Ureter (tissue), 1 donor: Measurements from ENCODE around the gene MAN1A1. TPM values are rescaled to one million over a fixed set of nuclear protein-coding genes. Genes with fewer than 3 reads are reported as not detected.

Experiments
- DNase-seq: peaks from one replicate; pipeline ENCODE4 v3.0.0-alpha.2; 2020; ENCODE audit warnings: low spot score
- total RNA-seq: library from RNA; stranded (reverse); gene quantifications from one replicate; pipeline ENCODE4 v1.2.4, GENCODE V29; 2023
- donor health status: DM: yes; HTN: yes; CAD: no.

MAN1A1 gene
- total RNA-seq, 1 donor from 2014 or later = 56.8 TPM

- DNase-seq = no peak
These were observed 23.8 kb downstream of the MAN1A1 start for GRCh38 chr6:119325559-119326265.

- no peak for DNase-seq
These were observed 24.8 kb downstream of the MAN1A1 start for GRCh38 chr6:119324718-119325117.

GRCh38 chr6:119323931-119324330 lies 25.6 kb downstream of the MAN1A1 start:
- DNase-seq = no peak

GRCh38 chr6:119323478-119323877 lies 26.1 kb downstream of the MAN1A1 start:
- no peak for DNase-seq

- DNase-seq = no peak
These were observed 26.7 kb downstream of the MAN1A1 start for GRCh38 chr6:119322715-119323350.

GRCh38 chr6:119322034-119322433 lies 27.5 kb downstream of the MAN1A1 start:
- DNase-seq = no peak

GRCh38 chr6:119319694-119320093 lies 29.9 kb downstream of the MAN1A1 start:
- DNase-seq = no peak

- no peak for DNase-seq
These were observed 30.8 kb downstream of the MAN1A1 start for GRCh38 chr6:119318730-119319129.

- DNase-seq = no peak
These were observed 31.4 kb downstream of the MAN1A1 start for GRCh38 chr6:119318176-119318575.

- no peak for DNase-seq
These were observed 32.6 kb downstream of the MAN1A1 start for GRCh38 chr6:119317007-119317406.

- DNase-seq = no peak
These were observed 34.7 kb downstream of the MAN1A1 start for GRCh38 chr6:119314885-119315272.

GRCh38 chr6:119313937-119314884 lies 35.4 kb downstream of the MAN1A1 start:
- DNase-seq = no peak

- DNase-seq = no peak
These were observed 36.7 kb downstream of the MAN1A1 start for GRCh38 chr6:119312875-119313338.

- no peak for DNase-seq
These were observed 37.1 kb downstream of the MAN1A1 start for GRCh38 chr6:119312441-119312840.

GRCh38 chr6:119311514-119312142 lies 37.9 kb downstream of the MAN1A1 start:
- no peak for DNase-seq

GRCh38 chr6:119310486-119311036 lies 39.0 kb downstream of the MAN1A1 start:
- no peak for DNase-seq

GRCh38 chr6:119308991-119309657 lies 40.4 kb downstream of the MAN1A1 start:
- no peak for DNase-seq

GRCh38 chr6:119308048-119308570 lies 41.5 kb downstream of the MAN1A1 start:
- no peak for DNase-seq

GRCh38 chr6:119307056-119307455 lies 42.5 kb downstream of the MAN1A1 start:
- no peak for DNase-seq

GRCh38 chr6:119306396-119306968 lies 43.1 kb downstream of the MAN1A1 start:
- no peak for DNase-seq
